Endothelial cell of umbilical vein (primary cell): ENCODE data around the gene PODXL2.

Experiments used
- CTCF ChIP-seq, 2 donors: IDR thresholded peaks; 1 replicate in 1 of 2; 2 replicates in 1 of 2; pipeline ENCODE4 v1.5.1; 2011; ENCODE audit warnings: low read length in 2 of 2, mild to moderate bottlenecking in 2 of 2, moderate library complexity in 2 of 2, control low read depth in 1 of 2, inconsistent platforms in 1 of 2, low read depth in 1 of 2; ENCODE audit not compliant: insufficient read depth in 1 of 2; ENCODE audit errors: extremely low read depth in 1 of 2
- EZH2 ChIP-seq: IDR thresholded peaks from 2 replicates; pipeline ENCODE4 v1.6.1; 2012; ENCODE audit warnings: borderline replicate concordance, low read depth, mild to moderate bottlenecking, moderate library complexity, low read length, inconsistent platforms; ENCODE audit not compliant: severe bottlenecking
- GATA2 ChIP-seq: IDR thresholded peaks from 2 replicates; pipeline ENCODE4 v1.7.0; 2011; ENCODE audit warnings: low read depth, mild to moderate bottlenecking, moderate library complexity, mixed read lengths, low read length; ENCODE audit not compliant: insufficient read length, insufficient read depth
- JUN ChIP-seq: IDR thresholded peaks from 2 replicates; pipeline ENCODE4 v1.6.1; 2011; ENCODE audit warnings: borderline replicate concordance, low read depth; ENCODE audit not compliant: insufficient read length, insufficient read depth
- POLR2A ChIP-seq: IDR thresholded peaks from 2 replicates; pipeline ENCODE4 v1.6.1; 2012; ENCODE audit warnings: low read depth, mild to moderate bottlenecking, control low read depth, low read length
- POLR2AphosphoS5 ChIP-seq: IDR thresholded peaks from 2 replicates; pipeline ENCODE4 v1.6.1; 2012; ENCODE audit warnings: low read depth, mild to moderate bottlenecking, control low read depth, low read length, moderate library complexity; ENCODE audit not compliant: insufficient read depth
- TF ChIP-seq, protein P1 (sequence below): IDR thresholded peaks from 2 replicates; pipeline ENCODE4 v1.6.1; 2011; ENCODE audit not compliant: insufficient read depth, insufficient read length

GRCh38 chr3:127710155-127710941 lies 81.4 kb downstream of the PODXL2 start:
- TF ChIP-seq CTCF (IDR thresholded peaks at IDR 0.05; ENCODE audit: extremely low read depth in 1 of 2, insufficient read depth in 1 of 2, low read depth in 1 of 2, low read length in 2 of 2) (no peak), EZH2 (no peak), POLR2AphosphoS5 (no peak), POLR2A (no peak), GATA2 (no peak), JUN (no peak)
- TF ChIP-seq, protein P1, sequence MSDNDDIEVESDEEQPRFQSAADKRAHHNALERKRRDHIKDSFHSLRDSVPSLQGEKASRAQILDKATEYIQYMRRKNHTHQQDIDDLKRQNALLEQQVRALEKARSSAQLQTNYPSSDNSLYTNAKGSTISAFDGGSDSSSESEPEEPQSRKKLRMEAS, result no peak
